Measurements from ENCODE around the gene HDAC1. TPM values are rescaled to one million over a fixed set of nuclear protein-coding genes. Genes with fewer than 3 reads are reported as not detected.

HDAC1 gene
- 100 to 1,000 TPM; 111 to 120 TPM for total RNA-seq

GRCh38 chr1:32291708-32292538 is at the start of gene HDAC1:
TSS of gene HDAC1 (plus strand) at chr1:32292083. CDS start at chr1:32292170, 87 bp downstream.
- no peaks in the 10 kb centered on the region for H3K9me3 Mint-ChIP-seq
- peak; percentile 97 for DNase-seq
- peaks cover 48% of the 10 kb centered on the region for H3K4me1 Mint-ChIP-seq (ENCODE audit: low read depth)
- no peaks in the 10 kb centered on the region for H3K27me3 Mint-ChIP-seq (ENCODE audit: low read depth)
- peak within 1 kb of the TSS; percentile 98 for H3K27ac Mint-ChIP-seq
- intact Hi-C loops (cut with micrococcal nuclease) = loop anchor here (1.0 to 5.0 kb wide), 5 partner anchors 41 to 358 kb away; partner anchors contain the start of genes EIF3I, LCK, MARCKSL1 and TMEM234
- H3K4me3 Mint-ChIP-seq = peak within 1 kb of the TSS; percentile 100
- CTCF ChIA-PET = interaction anchor here (0.9 to 2.4 kb wide), 6 partner anchors 38 to 80 kb away, joined by 3 to 18 read pairs (median 4); partner anchors contain the start of gene MARCKSL1
- peaks cover 20% of the 10 kb centered on the region for H3K36me3 Mint-ChIP-seq (ENCODE audit: low read depth)

- H3K4me1 Mint-ChIP-seq (ENCODE audit: low read depth) = peaks cover 35% of the 10 kb centered on the region
- peak overlapping the region; percentile 4 for H3K4me3 Mint-ChIP-seq
- DNase-seq = no peak
These were observed 49.5 kb upstream of the HDAC1 start for GRCh38 chr1:32242341-32242851.

GRCh38 chr1:32246888-32247273 is 45.0 kb upstream of the HDAC1 start, which contains the start of gene FAM167B:
TSS of gene FAM167B (plus strand) at chr1:32247222. CDS start at chr1:32247422, 200 bp downstream.
- H3K4me1 Mint-ChIP-seq (ENCODE audit: low read depth) = peaks cover 53% of the 10 kb centered on the region
- DNase-seq = no peak
- no peaks in the 10 kb centered on the region for H3K9me3 Mint-ChIP-seq
- peak within 1 kb of the TSS; percentile 48 for H3K4me3 Mint-ChIP-seq
- H3K27ac Mint-ChIP-seq = peak within 1 kb of the TSS; percentile 91
- peaks cover 6% of the 10 kb centered on the region for H3K36me3 Mint-ChIP-seq (ENCODE audit: low read depth)
- intact Hi-C loops (cut with micrococcal nuclease) = no loop called here
- CTCF ChIA-PET = interaction anchor here (0.6 to 4.7 kb wide), 5 partner anchors 8 to 31 kb away, joined by 4 to 42 read pairs (median 8); no protein-coding TSS in a partner anchor
- no peaks in the 10 kb centered on the region for H3K27me3 Mint-ChIP-seq (ENCODE audit: low read depth)

More at GRCh38 chr1:32242341-32242851, 49.5 kb upstream of the HDAC1 start:
- CTCF ChIA-PET = interaction anchor here (0.7 to 1.7 kb wide), 6 partner anchors 11 to 159 kb away, joined by 3 to 7 read pairs (median 4); no protein-coding TSS in a partner anchor
- Mint-ChIP-seq H3K27me3 (ENCODE audit: low read depth) (no peaks in the 10 kb centered on the region), H3K36me3 (ENCODE audit: low read depth) (no peaks in the 10 kb centered on the region), H3K27ac (peak overlapping the region; percentile 28), H3K9me3 (no peaks in the 10 kb centered on the region)
- intact Hi-C loops (cut with micrococcal nuclease) = no loop called here

- Mint-ChIP-seq H3K36me3 (ENCODE audit: low read depth) (peaks cover 10% of the 10 kb centered on the region), H3K27ac (peak overlapping the region; percentile 91), H3K9me3 (no peaks in the 10 kb centered on the region), H3K27me3 (ENCODE audit: low read depth) (no peaks in the 10 kb centered on the region), H3K4me1 (ENCODE audit: low read depth) (peaks cover 48% of the 10 kb centered on the region), H3K4me3 (no peak overlapping the region)
- DNase-seq = no peak
- CTCF ChIA-PET = interaction anchor here (1.2 to 4.7 kb wide), 10 partner anchors 7 to 105 kb away, joined by 4 to 42 read pairs (median 4); no protein-coding TSS in a partner anchor
- intact Hi-C loops (cut with micrococcal nuclease) = no loop called here
These were observed 44.4 kb upstream of the HDAC1 start for GRCh38 chr1:32247452-32247851.

GRCh38 chr1:32247983-32248889 is 43.6 kb upstream of the HDAC1 start:
- H3K9me3 Mint-ChIP-seq = no peaks in the 10 kb centered on the region
- DNase-seq = peak; percentile 87
- peak overlapping the region; percentile 100 for H3K27ac Mint-ChIP-seq
- intact Hi-C loops (cut with micrococcal nuclease) = loop anchor here (1.0 kb wide), 1 partner anchor 8 kb away; no protein-coding TSS in a partner anchor
- peaks cover 17% of the 10 kb centered on the region for H3K36me3 Mint-ChIP-seq (ENCODE audit: low read depth)
- CTCF ChIA-PET = interaction anchor here (0.6 to 4.7 kb wide), 30 partner anchors 8 to 224 kb away, joined by 3 to 42 read pairs (median 4); partner anchors contain the start of genes EIF3I, HDAC1 and TMEM234
- H3K4me3 Mint-ChIP-seq = peak overlapping the region; percentile 49
- peaks cover 46% of the 10 kb centered on the region for H3K4me1 Mint-ChIP-seq (ENCODE audit: low read depth)
- H3K27me3 Mint-ChIP-seq (ENCODE audit: low read depth) = no peaks in the 10 kb centered on the region

- Mint-ChIP-seq H3K9me3 (no peaks in the 10 kb centered on the region), H3K27ac (peak overlapping the region; percentile 100), H3K4me1 (ENCODE audit: low read depth) (peaks cover 54% of the 10 kb centered on the region), H3K36me3 (ENCODE audit: low read depth) (peaks cover 26% of the 10 kb centered on the region), H3K27me3 (ENCODE audit: low read depth) (no peaks in the 10 kb centered on the region), H3K4me3 (peak overlapping the region; percentile 99)
- DNase-seq = peak; percentile 93
- CTCF ChIA-PET = interaction anchor here (0.6 to 4.7 kb wide), 9 partner anchors 9 to 151 kb away, joined by 3 to 42 read pairs (median 6); no protein-coding TSS in a partner anchor
- intact Hi-C loops (cut with micrococcal nuclease) = loop anchor here (1.0 to 10.0 kb wide), 9 partner anchors 17 to 735 kb away; partner anchors contain the start of genes EIF3I, HDAC1, MARCKSL1 and TMEM234
These were observed 41.9 kb upstream of the HDAC1 start for GRCh38 chr1:32249831-32250525.

- Mint-ChIP-seq H3K27me3 (ENCODE audit: low read depth) (no peaks in the 10 kb centered on the region), H3K36me3 (ENCODE audit: low read depth) (peaks cover 27% of the 10 kb centered on the region), H3K4me1 (ENCODE audit: low read depth) (peaks cover 57% of the 10 kb centered on the region), H3K4me3 (peak within 1 kb of the TSS; percentile 99), H3K9me3 (no peaks in the 10 kb centered on the region), H3K27ac (peak within 1 kb of the TSS; percentile 100)
- CTCF ChIA-PET = interaction anchor here (0.5 to 4.1 kb wide), 8 partner anchors 8 to 120 kb away, joined by 3 to 38 read pairs (median 4); no protein-coding TSS in a partner anchor
- intact Hi-C loops (cut with micrococcal nuclease) = loop anchor here (1.0 to 10.0 kb wide), 10 partner anchors 16 to 734 kb away; partner anchors contain the start of genes EIF3I, HDAC1, MARCKSL1 and S100PBP
- DNase-seq = peak; percentile 88
These were observed 40.8 kb upstream of the HDAC1 start, which contains the start of gene LCK for GRCh38 chr1:32250893-32251716. TSS of gene LCK (plus strand) at chr1:32251265. CDS start at chr1:32274330, 23,065 bp downstream.

GRCh38 chr1:32255072-32256071 is 36.5 kb upstream of the HDAC1 start:
- H3K9me3 Mint-ChIP-seq = no peaks in the 10 kb centered on the region
- H3K27ac Mint-ChIP-seq = peak overlapping the region; percentile 95
- H3K27me3 Mint-ChIP-seq (ENCODE audit: low read depth) = no peaks in the 10 kb centered on the region
- H3K36me3 Mint-ChIP-seq (ENCODE audit: low read depth) = peaks cover 35% of the 10 kb centered on the region
- DNase-seq = peak; percentile 64
- intact Hi-C loops (cut with micrococcal nuclease) = loop anchor here (10.0 kb wide), 1 partner anchor 729 kb away; no protein-coding TSS in a partner anchor
- CTCF ChIA-PET = interaction anchor here (0.6 to 1.7 kb wide), 6 partner anchors 9 to 90 kb away, joined by 3 to 7 read pairs (median 3); partner anchors contain the start of gene FAM167B
- peak overlapping the region; percentile 74 for H3K4me3 Mint-ChIP-seq
- H3K4me1 Mint-ChIP-seq (ENCODE audit: low read depth) = peaks cover 44% of the 10 kb centered on the region

- no peaks in the 10 kb centered on the region for H3K27me3 Mint-ChIP-seq (ENCODE audit: low read depth)
- H3K36me3 Mint-ChIP-seq (ENCODE audit: low read depth) = peaks cover 36% of the 10 kb centered on the region
- H3K27ac Mint-ChIP-seq = peak overlapping the region; percentile 96
- peaks cover 42% of the 10 kb centered on the region for H3K4me1 Mint-ChIP-seq (ENCODE audit: low read depth)
- H3K4me3 Mint-ChIP-seq = peak overlapping the region; percentile 73
- H3K9me3 Mint-ChIP-seq = no peaks in the 10 kb centered on the region
- no peak for DNase-seq
- intact Hi-C loops (cut with micrococcal nuclease) = loop anchor here (10.0 kb wide), 1 partner anchor 728 kb away; no protein-coding TSS in a partner anchor
- CTCF ChIA-PET = interaction anchor here (0.6 to 5.4 kb wide), 5 partner anchors 8 to 41 kb away, joined by 3 to 38 read pairs (median 7); partner anchors contain the start of gene FAM167B
These were observed 35.2 kb upstream of the HDAC1 start for GRCh38 chr1:32256473-32257226.
